WTC11 (cell line): ENCODE results near the gene OLFM1. TPM values are rescaled to one million over a fixed set of nuclear protein-coding genes. Genes with fewer than 3 reads are reported as not detected.
"Not testable (repeated sequence)": the region's sequence is repeated elsewhere in the genome, so short reads cannot be mapped to it uniquely, and the experiment has no call there.

ENCODE experiments used
- ATAC-seq: fragments of 200-7000 bp; cut with Tn5 transposase; 2 replicates; pipeline ENCODE4 v1.10.0; 2021; ENCODE audit warnings: mild to moderate bottlenecking, moderate library complexity
- CTCF ChIA-PET: fragments of 300-600 bp; sonication (Branson Sonifier 250); formaldehyde crosslinking; loops from one replicate; lab custom pipeline; 2021; ENCODE audit warnings: antibody characterized with exemption; lab: Charles Lee
- POLR2A ChIA-PET: fragments of 350-600 bp; sonication (Branson Sonifier 250); formaldehyde crosslinking; loops from one replicate; lab custom pipeline; 2021; ENCODE audit warnings: antibody characterized with exemption; lab: Charles Lee
- DNase-seq: peaks from one replicate; pipeline ENCODE4 v3.0.0; 2021; ENCODE audit warnings: low spot score
- H3K27ac Mint-ChIP-seq: 2 replicates; pipeline ENCODE4 v1.8.0; 2021; ENCODE audit warnings: mixed read lengths
- H3K27me3 Mint-ChIP-seq: 2 replicates; pipeline ENCODE4 v1.8.0; 2021; ENCODE audit warnings: low read depth, mild to moderate bottlenecking, moderate library complexity, mixed read lengths
- H3K36me3 Mint-ChIP-seq: 2 replicates; pipeline ENCODE4 v1.8.0; 2021; ENCODE audit warnings: mixed read lengths
- H3K4me1 Mint-ChIP-seq: 2 replicates; pipeline ENCODE4 v1.8.0; 2022; ENCODE audit warnings: mixed read lengths
- H3K4me3 Mint-ChIP-seq: 2 replicates; pipeline ENCODE4 v1.8.0; 2021; ENCODE audit warnings: mild to moderate bottlenecking, moderate library complexity, mixed read lengths
- H3K9me3 Mint-ChIP-seq: 2 replicates; pipeline ENCODE4 v1.8.0; 2021; ENCODE audit warnings: mixed read lengths
- E2F4 ChIP-seq: sonication (generic); formaldehyde crosslinking; IDR thresholded peaks from 2 replicates; pipeline ENCODE4 v1.8.1; 2022; ENCODE audit warnings: low read depth, mild to moderate bottlenecking, moderate library complexity, missing genetic modification reagents, borderline replicate concordance
- ETV6 ChIP-seq: sonication (generic); formaldehyde crosslinking; IDR thresholded peaks from 2 replicates; pipeline ENCODE4 v1.8.1; 2022; ENCODE audit warnings: mild to moderate bottlenecking, missing genetic modification reagents
- FOXJ3 ChIP-seq: sonication (generic); formaldehyde crosslinking; IDR thresholded peaks from 2 replicates; pipeline ENCODE4 v1.9.0; 2021; ENCODE audit warnings: missing genetic modification reagents, mild to moderate bottlenecking, borderline replicate concordance
- FOXP1 ChIP-seq: sonication (generic); formaldehyde crosslinking; IDR thresholded peaks from 2 replicates; pipeline ENCODE4 v1.8.0; 2022; ENCODE audit warnings: missing genetic modification reagents, mild to moderate bottlenecking, moderate library complexity, borderline replicate concordance
- GTF2I ChIP-seq: fragments of 250-450 bp; sonication (Bioruptor Pico); conservative IDR thresholded peaks from 2 replicates; pipeline ENCODE4 v1.4.0; 2021; ENCODE audit warnings: mild to moderate bottlenecking
- KAT7 ChIP-seq: sonication (generic); formaldehyde crosslinking; IDR thresholded peaks from 2 replicates; pipeline ENCODE4 v1.8.1; 2023; ENCODE audit warnings: missing genetic modification reagents, mild to moderate bottlenecking, borderline replicate concordance
- MLX ChIP-seq: sonication (generic); formaldehyde crosslinking; IDR thresholded peaks from 2 replicates; pipeline ENCODE4 v1.8.1; 2023; ENCODE audit warnings: mild to moderate bottlenecking, missing genetic modification reagents, moderate library complexity
- MXD4 ChIP-seq: fragments of 250-450 bp; sonication (Bioruptor Pico); IDR thresholded peaks from 2 replicates; pipeline ENCODE4 v1.8.0; 2021; ENCODE audit warnings: mild to moderate bottlenecking, moderate library complexity, borderline replicate concordance
- MYBL2 ChIP-seq: sonication (generic); formaldehyde crosslinking; IDR thresholded peaks from 2 replicates; pipeline ENCODE4 v1.8.1; 2023; ENCODE audit warnings: mild to moderate bottlenecking, moderate library complexity, missing genetic modification reagents
- NFATC4 ChIP-seq: fragments of 250-450 bp; sonication (Bioruptor Pico); IDR thresholded peaks from 2 replicates; pipeline ENCODE4 v1.9.0; 2021; ENCODE audit warnings: mild to moderate bottlenecking
- NFE2L1 ChIP-seq: sonication (generic); formaldehyde crosslinking; IDR thresholded peaks from 2 replicates; pipeline ENCODE4 v1.8.1; 2023; ENCODE audit warnings: missing genetic modification reagents
- PRDM15 ChIP-seq: sonication (generic); formaldehyde crosslinking; IDR thresholded peaks from 2 replicates; pipeline ENCODE4 v1.8.0; 2022; ENCODE audit warnings: missing genetic modification reagents
- PRRX2 ChIP-seq: fragments of 250-450 bp; sonication (Bioruptor Pico); IDR thresholded peaks from 2 replicates; pipeline ENCODE4 v1.8.0; 2021; ENCODE audit warnings: mild to moderate bottlenecking
- SOX15 ChIP-seq: fragments of 250-450 bp; sonication (Bioruptor Pico); IDR thresholded peaks from 2 replicates; pipeline ENCODE4 v1.9.0; 2021; ENCODE audit warnings: mild to moderate bottlenecking
- SP1 ChIP-seq: sonication (generic); formaldehyde crosslinking; conservative IDR thresholded peaks from 2 replicates; pipeline ENCODE4 v1.8.1; 2022; ENCODE audit warnings: missing genetic modification reagents
- ZNF121 ChIP-seq: sonication (generic); formaldehyde crosslinking; IDR thresholded peaks from 2 replicates; pipeline ENCODE4 v1.8.0; 2023; ENCODE audit warnings: missing genetic modification reagents
- ZNF317 ChIP-seq: sonication (generic); formaldehyde crosslinking; IDR thresholded peaks from 2 replicates; pipeline ENCODE4 v1.8.1; 2023; ENCODE audit warnings: low read depth, mild to moderate bottlenecking, moderate library complexity, missing genetic modification reagents, borderline replicate concordance
- ZNF396 ChIP-seq: fragments of 250-450 bp; sonication (Bioruptor Pico); IDR thresholded peaks from 2 replicates; pipeline ENCODE4 v1.8.0; 2021; ENCODE audit warnings: mild to moderate bottlenecking, moderate library complexity, borderline replicate concordance
- ZNF423 ChIP-seq: fragments of 250-450 bp; sonication (Bioruptor Pico); IDR thresholded peaks from 2 replicates; pipeline ENCODE4 v2.1.2; 2022; ENCODE audit warnings: mild to moderate bottlenecking, moderate library complexity
- ZNF425 ChIP-seq: fragments of 250-450 bp; sonication (Bioruptor Pico); conservative IDR thresholded peaks from 2 replicates; pipeline ENCODE4 v1.9.0; 2021; ENCODE audit warnings: mild to moderate bottlenecking
- total RNA-seq: library from RNA; stranded (reverse); gene quantifications from 3 replicates; pipeline ENCODE4 v1.2.3, GENCODE V29; 2021

OLFM1 gene
- total RNA-seq, 1 experiment from 2014 or later = 37.6 TPM

- Mint-ChIP-seq H3K27ac (no peak overlapping the region), H3K4me1 (peaks cover 4% of the 10 kb centered on the region), H3K4me3 (no peak overlapping the region), H3K27me3 (no peaks in the 10 kb centered on the region; the same call in 1 of the 2 replicates), H3K36me3 (no peaks in the 10 kb centered on the region), H3K9me3 (no peaks in the 10 kb centered on the region)
- ChIA-PET POLR2A (no interaction called here), CTCF (interaction anchor here (0.6 to 2.1 kb wide), 2 partner anchors 70 to 202 kb away, joined by 3 to 5 read pairs; no protein-coding TSS in a partner anchor)
- no peak for ATAC-seq
- DNase-seq = no peak
- TF ChIP-seq NFE2L1 (CRISPR knock-in tag) (no peak), PRRX2 (CRISPR knock-in tag) (no peak)
Measured at GRCh38 chr9:135157856-135158563, 70.5 kb downstream of the OLFM1 start.

- TF ChIP-seq GTF2I (CRISPR knock-in tag) = no peak
- TF ChIP-seq MXD4 = no peak
- TF ChIP-seq E2F4 (CRISPR knock-in tag) = no peak
- no peak for TF ChIP-seq NFATC4 (CRISPR knock-in tag)
- TF ChIP-seq MYBL2 = no peak
- no peak for TF ChIP-seq KAT7
- no peak for TF ChIP-seq FOXP1 (CRISPR knock-in tag)
- no peak for TF ChIP-seq FOXJ3 (CRISPR knock-in tag)
- ChIA-PET CTCF (interaction anchor here (0.9 kb wide), 1 partner anchor 30 kb away, joined by 3 read pairs; no protein-coding TSS in a partner anchor), POLR2A (interaction anchor here (0.5 kb wide), 1 partner anchor 854 kb away, joined by 5 read pairs; no protein-coding TSS in a partner anchor)
- Mint-ChIP-seq H3K4me1 (no peaks in the 10 kb centered on the region), H3K9me3 (no peaks in the 10 kb centered on the region), H3K36me3 (no peaks in the 10 kb centered on the region), H3K27ac (no peak overlapping the region), H3K4me3 (no peak overlapping the region), H3K27me3 (no peaks in the 10 kb centered on the region; the same call in 1 of the 2 replicates)
- DNase-seq = no peak
- no peak for ATAC-seq
Measured at GRCh38 chr9:135158564-135158937, 71.1 kb downstream of the OLFM1 start.

- ChIA-PET CTCF (no interaction called here), POLR2A (interaction anchor here (0.5 to 0.6 kb wide), 2 partner anchors 13 to 59 kb away, joined by 3 read pairs; no protein-coding TSS in a partner anchor)
- ATAC-seq = no peak
- no peaks in the 10 kb centered on the region for H3K4me1 Mint-ChIP-seq
- no peak overlapping the region for H3K27ac Mint-ChIP-seq
- H3K27me3 Mint-ChIP-seq = no peaks in the 10 kb centered on the region; the same call in 1 of the 2 replicates
- no peaks in the 10 kb centered on the region for H3K36me3 Mint-ChIP-seq
- no peaks in the 10 kb centered on the region for H3K9me3 Mint-ChIP-seq
- TF ChIP-seq SOX15 (CRISPR knock-in tag) = no peak
- TF ChIP-seq MXD4 = no peak
- TF ChIP-seq ZNF423 (CRISPR knock-in tag) = no peak
- TF ChIP-seq ZNF425 (CRISPR knock-in tag) = no peak
- no peak for TF ChIP-seq MLX (CRISPR knock-in tag)
- no peak overlapping the region for H3K4me3 Mint-ChIP-seq
- no peak for DNase-seq
Measured at GRCh38 chr9:135159801-135160200, 72.3 kb downstream of the OLFM1 start.

GRCh38 chr9:135160862-135161261 lies 73.4 kb downstream of the OLFM1 start:
- Mint-ChIP-seq H3K36me3 (no peaks in the 10 kb centered on the region), H3K9me3 (no peaks in the 10 kb centered on the region), H3K27me3 (no peaks in the 10 kb centered on the region; the same call in 1 of the 2 replicates), H3K4me1 (0 out of 2 replicates have a peak, but pooled peaks cover 3% of the 10 kb centered on the region), H3K4me3 (no peak overlapping the region), H3K27ac (no peak overlapping the region)
- TF ChIP-seq FOXJ3 (CRISPR knock-in tag) (no peak), PRDM15 (CRISPR knock-in tag) (no peak), ZNF121 (no peak), ZNF396 (no peak), ETV6 (no peak), SP1 (no peak), ZNF317 (CRISPR knock-in tag) (no peak)
- ChIA-PET POLR2A (no interaction called here), CTCF (no interaction called here)
- DNase-seq (no peak), ATAC-seq (no peak)

- not testable (repeated sequence) for H3K27ac Mint-ChIP-seq, H3K9me3 Mint-ChIP-seq, H3K36me3 Mint-ChIP-seq
Measured at GRCh38 chr9:135162599-135162998, 75.1 kb downstream of the OLFM1 start.

More at GRCh38 chr9:135162599-135162998, 75.1 kb downstream of the OLFM1 start:
- H3K27me3 Mint-ChIP-seq, H3K4me1 Mint-ChIP-seq, ATAC-seq, H3K4me3 Mint-ChIP-seq, DNase-seq, CTCF ChIA-PET, POLR2A ChIA-PET: not testable (repeated sequence)
